T-cell (primary cell): ENCODE data around the gene PPP1CC. TPM values are rescaled to one million over a fixed set of nuclear protein-coding genes. Genes with fewer than 3 reads are reported as not detected.
A peak's percentile ranks its signal among the peaks of the same experiment; 100 is the strongest.

Experiments used
- ATAC-seq, 4 experiments: fragments of 200-7000 bp in 3 of 4; fragments of 150-1000 bp in 1 of 4; cut with Tn5 transposase; replicated peaks in 1 of 4; 1 replicate in 3 of 4; 2 replicates in 1 of 4; pipeline ENCODE4 v1.10.0; 2021; ENCODE audit warnings: moderate library complexity in 3 of 4, mild to moderate bottlenecking in 2 of 4, moderate number of reproducible peaks in 1 of 4
- CTCF ChIA-PET, 2 donors: fragments of 300-600 bp; sonication (Branson Sonifier 250); formaldehyde crosslinking; loops; one replicate each; lab custom pipeline; 2022; ENCODE audit warnings: antibody characterized with exemption in 2 of 2; lab: Charles Lee
- POLR2A ChIA-PET, 2 donors: fragments of 300-600 bp; sonication (Branson Sonifier 250); formaldehyde crosslinking; loops; one replicate each; lab custom pipeline; 2022; ENCODE audit warnings: antibody characterized with exemption in 2 of 2; lab: Charles Lee
- DNase-seq, 35 experiments: peaks; one replicate each; pipeline versions ENCODE4 v3.0.0 to v3.0.0-alpha.2; 2013 to 2023
- H3K27ac ChIP-seq: one replicate; pipeline ENCODE4 v1.5.1; 2013; ENCODE audit warnings: low read length
- H3K27me3 ChIP-seq, 2 experiments: replicated peaks in 1 of 2; 1 replicate in 1 of 2; 2 replicates in 1 of 2; pipeline versions ENCODE4 v1.6.1 to v1.7.0; 2013; ENCODE audit warnings: low read length in 1 of 2, mixed read lengths in 1 of 2; ENCODE audit not compliant: control insufficient read depth in 2 of 2, insufficient read depth in 2 of 2; ENCODE audit errors: extremely low read depth in 1 of 2
- H3K36me3 ChIP-seq, 2 donors: 1 replicate in 1 of 2; 2 replicates in 1 of 2; pipeline versions ENCODE4 v1.6.1 to v1.7.0; 2013; ENCODE audit warnings: low read length in 1 of 2; ENCODE audit not compliant: control insufficient read depth in 2 of 2, insufficient read depth in 1 of 2; ENCODE audit errors: extremely low read depth in 1 of 2
- H3K4me1 ChIP-seq, 2 experiments: 1 replicate in 1 of 2; 2 replicates in 1 of 2; pipeline versions ENCODE4 v1.6.1 to v1.7.0; 2013; ENCODE audit warnings: low read length in 2 of 2, mixed read lengths in 1 of 2; ENCODE audit not compliant: insufficient read depth in 2 of 2, control insufficient read depth in 1 of 2; ENCODE audit errors: extremely low read depth in 1 of 2
- H3K4me3 ChIP-seq, 2 donors: 1 replicate in 1 of 2; 2 replicates in 1 of 2; pipeline versions ENCODE4 v1.5.1 to v1.7.0; 2013; ENCODE audit warnings: mild to moderate bottlenecking in 2 of 2, low read length in 1 of 2, moderate library complexity in 1 of 2; ENCODE audit not compliant: control insufficient read depth in 1 of 2; ENCODE audit errors: extremely low read depth in 1 of 2
- H3K9me3 ChIP-seq: 2 replicates; pipeline ENCODE4 v1.7.0; 2013
- H3K27ac Mint-ChIP-seq, 2 donors: one replicate each; pipeline ENCODE4 v1.8.0; 2020 to 2021; ENCODE audit warnings: mild to moderate bottlenecking in 2 of 2, mixed read lengths in 2 of 2
- H3K27me3 Mint-ChIP-seq, 2 donors: one replicate each; pipeline ENCODE4 v1.8.0; 2021 to 2022; ENCODE audit warnings: mixed read lengths in 2 of 2
- H3K36me3 Mint-ChIP-seq: one replicate; pipeline ENCODE4 v1.8.0; 2021; ENCODE audit warnings: mixed read lengths
- H3K4me1 Mint-ChIP-seq, 3 donors: one replicate each; pipeline ENCODE4 v1.8.0; 2020 to 2022; ENCODE audit warnings: mixed read lengths in 3 of 3, mild to moderate bottlenecking in 1 of 3
- H3K4me3 Mint-ChIP-seq, 3 donors: one replicate each; pipeline ENCODE4 v1.8.0; 2020 to 2022; ENCODE audit warnings: mild to moderate bottlenecking in 3 of 3, mixed read lengths in 3 of 3, moderate library complexity in 3 of 3
- H3K9me3 Mint-ChIP-seq, 3 donors: one replicate each; pipeline ENCODE4 v1.8.0; 2020 to 2022; ENCODE audit warnings: mixed read lengths in 3 of 3
- WGBS: methylation state at CpG from one replicate; pipeline ENCODE4 v1.1.5; 2013; ENCODE audit warnings: missing lambda C conversion rate; ENCODE audit not compliant: insufficient coverage; 5-methylcytosine and 5-hydroxymethylcytosine counted together
- total RNA-seq, 35 experiments: library from RNA in 6 of 35; stranded (reverse) in 6 of 35; fragments of 120-200 nt in 1 of 35; gene quantifications; one replicate each; pipeline versions ENCODE4 v1.2.1 to v1.2.4 and lab custom pipeline; 2013 to 2026

PPP1CC gene
- total RNA-seq, 5 donors from 2014 or later (not counting 1 experiment from before 2014, with no cell fraction given), result 113 to 154 (median 134) TPM

DNA sequence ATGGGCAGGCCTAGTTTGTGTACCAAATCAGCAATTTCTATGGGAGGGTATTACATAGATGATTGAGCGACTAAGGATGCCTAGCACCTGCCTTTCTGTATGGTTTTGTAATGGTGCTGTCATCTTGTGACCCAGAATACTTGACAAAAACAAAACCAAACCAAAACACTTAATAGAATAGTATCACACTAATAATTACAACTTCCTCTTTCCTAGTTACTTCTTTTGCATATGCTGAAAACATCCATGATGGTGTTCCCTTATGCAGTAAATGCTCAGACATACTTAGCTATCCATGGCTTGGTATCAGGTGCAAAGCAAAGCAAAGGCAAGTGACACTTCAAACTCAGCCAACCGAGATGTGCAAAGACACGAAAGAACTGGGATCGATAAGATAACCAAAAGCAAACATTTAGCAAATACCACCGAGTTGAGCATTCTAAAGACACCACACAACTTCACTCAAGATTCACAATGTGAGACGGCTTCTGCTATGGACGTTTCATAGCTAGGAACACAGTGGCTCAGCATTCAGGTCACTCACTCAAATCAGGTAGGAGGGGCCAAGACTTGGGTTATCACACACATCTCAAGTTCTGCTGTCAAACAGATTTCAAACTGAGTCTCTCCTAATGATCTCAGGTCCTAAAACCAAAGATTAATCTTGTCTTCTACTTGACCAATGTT, 24.3 kb downstream of the PPP1CC start:
- no peak overlapping the region for H3K27ac ChIP-seq
- ChIA-PET POLR2A (no interaction called here), CTCF (no interaction called here)
- H3K27me3 ChIP-seq, result no peaks in the 10 kb centered on the region
- ATAC-seq (no peak), DNase-seq (no peak)
- no peak overlapping the region for H3K4me3 ChIP-seq
- H3K4me3 Mint-ChIP-seq, result no peak overlapping the region
- WGBS, result 98% methylated on average over 5 of the region's 7 CpGs
- peaks cover 60% of the 10 kb centered on the region for H3K36me3 Mint-ChIP-seq
- H3K27me3 Mint-ChIP-seq, result no peaks in the 10 kb centered on the region
- H3K4me1 Mint-ChIP-seq, result peaks cover 0 to 9% (median 0%) of the 10 kb centered on the region in 3 donors
- H3K27ac Mint-ChIP-seq, result peak overlapping the region in 1 of 2 donors; percentile 37
- no peaks in the 10 kb centered on the region for H3K9me3 Mint-ChIP-seq
- H3K9me3 ChIP-seq, result no peaks in the 10 kb centered on the region
- H3K4me1 ChIP-seq, result no peaks in the 10 kb centered on the region
- H3K36me3 ChIP-seq, result peaks cover 5 to 62% of the 10 kb centered on the region in 2 donors

DNA sequence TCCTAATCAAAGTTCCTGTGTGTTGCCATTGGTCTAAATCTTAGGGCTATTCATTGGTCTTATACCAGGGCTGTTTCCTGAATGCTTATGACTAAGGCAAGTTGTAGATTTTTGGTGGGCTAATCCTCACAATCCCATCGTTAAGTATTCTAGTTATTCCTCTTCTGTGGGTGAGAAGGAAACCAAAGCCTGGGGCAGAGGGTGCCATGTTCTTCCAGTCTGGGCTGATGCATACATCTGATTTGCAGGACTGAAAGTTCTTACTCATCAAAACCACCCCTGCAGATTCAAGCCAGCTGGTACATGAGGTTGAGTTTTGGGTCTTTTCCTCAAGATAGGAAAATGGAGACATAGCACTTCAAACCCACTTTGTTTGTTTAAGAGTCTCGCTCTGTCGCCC, 25.7 kb downstream of the PPP1CC start:
- Histone ChIP-seq H3K27me3 (no peaks in the 10 kb centered on the region), H3K9me3 (no peaks in the 10 kb centered on the region), H3K4me1 (no peaks in the 10 kb centered on the region), H3K4me3 (no peak overlapping the region), H3K36me3 (peaks cover 5 to 51% of the 10 kb centered on the region in 2 donors), H3K27ac (no peak overlapping the region)
- H3K4me1 Mint-ChIP-seq, result peaks cover 0 to 5% (median 0%) of the 10 kb centered on the region in 3 donors
- no peaks in the 10 kb centered on the region for H3K9me3 Mint-ChIP-seq
- no peak for DNase-seq
- 90% methylated on average over 2 of the region's 3 CpGs for WGBS
- ChIA-PET POLR2A (no interaction called here), CTCF (no interaction called here)
- H3K27me3 Mint-ChIP-seq, result no peaks in the 10 kb centered on the region
- H3K36me3 Mint-ChIP-seq, result peaks cover 51% of the 10 kb centered on the region
- H3K4me3 Mint-ChIP-seq, result no peak overlapping the region
- ATAC-seq, result peak in 1 of 4 experiments; percentile 29
- H3K27ac Mint-ChIP-seq, result no peak overlapping the region

GRCh38 chr12:110708917-110709316, 33.8 kb downstream of the PPP1CC start:
- WGBS, result no CpG with 5 or more reads among the region's 4 CpGs
- Mint-ChIP-seq H3K27me3 (no peaks in the 10 kb centered on the region), H3K27ac (no peak overlapping the region), H3K4me1 (peaks cover 0 to 3% (median 0%) of the 10 kb centered on the region in 3 donors), H3K9me3 (no peaks in the 10 kb centered on the region), H3K36me3 (no peaks in the 10 kb centered on the region), H3K4me3 (no peak overlapping the region)
- ATAC-seq (no peak), DNase-seq (no peak)
- Histone ChIP-seq H3K27ac (no peak overlapping the region), H3K36me3 (no peaks in the 10 kb centered on the region), H3K27me3 (no peaks in the 10 kb centered on the region), H3K4me3 (no peak overlapping the region), H3K9me3 (no peaks in the 10 kb centered on the region), H3K4me1 (no peaks in the 10 kb centered on the region)
- ChIA-PET CTCF (no interaction called here), POLR2A (interaction anchor here (0.6 to 0.7 kb wide), 3 partner anchors 14 to 126 kb away, joined by 3 to 12 read pairs (median 3); no protein-coding TSS in a partner anchor)

GRCh38 chr12:110705309-110705708, 37.4 kb downstream of the PPP1CC start:
- POLR2A ChIA-PET, result interaction anchor here in 1 of 2 donors (0.7 kb wide), 1 partner anchor 1307 kb away, joined by 8 read pairs; no protein-coding TSS in a partner anchor
- H3K27ac Mint-ChIP-seq, result no peak overlapping the region
- CTCF ChIA-PET, result interaction anchor here (0.7 to 1.1 kb wide), 5 partner anchors 23 to 255 kb away, joined by 3 to 5 read pairs (median 4); partner anchors contain the start of gene ARPC3 (in 1 of the 2)

DNA sequence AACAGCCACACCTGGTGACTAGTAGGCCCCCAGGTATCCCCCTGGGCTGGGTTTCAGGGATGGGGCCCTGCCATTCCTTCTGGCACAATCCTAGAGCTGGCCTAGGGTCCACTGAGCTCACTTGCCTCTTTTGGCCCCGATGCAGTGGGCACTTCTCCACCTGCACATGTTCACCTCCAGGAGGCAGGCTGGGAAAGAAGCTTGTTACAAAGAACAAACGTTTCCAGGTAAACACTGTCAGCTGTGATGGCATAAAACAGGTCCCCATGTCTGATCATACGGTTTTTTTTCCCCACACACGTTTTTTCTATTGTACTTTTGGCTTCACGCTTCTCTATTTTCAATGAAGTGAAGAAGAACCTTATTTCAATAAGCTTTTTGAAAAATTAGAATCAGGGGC, 37.9 kb downstream of the PPP1CC start:
- Histone ChIP-seq H3K9me3 (no peaks in the 10 kb centered on the region), H3K27ac (no peak overlapping the region), H3K4me1 (no peaks in the 10 kb centered on the region), H3K27me3 (no peaks in the 10 kb centered on the region), H3K4me3 (no peak overlapping the region), H3K36me3 (no peaks in the 10 kb centered on the region)
- Mint-ChIP-seq H3K36me3 (no peaks in the 10 kb centered on the region), H3K27ac (no peak overlapping the region), H3K4me1 (peaks cover 0 to 3% (median 0%) of the 10 kb centered on the region in 3 donors), H3K4me3 (no peak overlapping the region), H3K27me3 (no peaks in the 10 kb centered on the region), H3K9me3 (no peaks in the 10 kb centered on the region)
- CTCF ChIA-PET, result interaction anchor here (0.7 to 1.1 kb wide), 6 partner anchors 24 to 266 kb away, joined by 3 to 5 read pairs (median 4); partner anchors contain the start of gene ARPC3 (in 1 of the 2)
- DNase-seq (peak in 1 of 35 experiments; percentile 37), ATAC-seq (no peak)
- 28% methylated on average over 2 of the region's 5 CpGs for WGBS
- POLR2A ChIA-PET, result interaction anchor here in 1 of 2 donors (0.5 kb wide), 1 partner anchor 892 kb away, joined by 3 read pairs; no protein-coding TSS in a partner anchor

More at GRCh38 chr12:110705309-110705708, 37.4 kb downstream of the PPP1CC start:
- Mint-ChIP-seq H3K36me3 (no peaks in the 10 kb centered on the region), H3K27me3 (no peaks in the 10 kb centered on the region), H3K4me1 (peaks cover 0 to 3% (median 0%) of the 10 kb centered on the region in 3 donors), H3K4me3 (no peak overlapping the region), H3K9me3 (no peaks in the 10 kb centered on the region)
- Histone ChIP-seq H3K9me3 (no peaks in the 10 kb centered on the region), H3K36me3 (no peaks in the 10 kb centered on the region), H3K4me3 (no peak overlapping the region), H3K27ac (no peak overlapping the region), H3K4me1 (no peaks in the 10 kb centered on the region), H3K27me3 (no peaks in the 10 kb centered on the region)
- WGBS, result 100% methylated on average over 1 of the region's 3 CpGs
- no peak for ATAC-seq
- no peak for DNase-seq

DNA sequence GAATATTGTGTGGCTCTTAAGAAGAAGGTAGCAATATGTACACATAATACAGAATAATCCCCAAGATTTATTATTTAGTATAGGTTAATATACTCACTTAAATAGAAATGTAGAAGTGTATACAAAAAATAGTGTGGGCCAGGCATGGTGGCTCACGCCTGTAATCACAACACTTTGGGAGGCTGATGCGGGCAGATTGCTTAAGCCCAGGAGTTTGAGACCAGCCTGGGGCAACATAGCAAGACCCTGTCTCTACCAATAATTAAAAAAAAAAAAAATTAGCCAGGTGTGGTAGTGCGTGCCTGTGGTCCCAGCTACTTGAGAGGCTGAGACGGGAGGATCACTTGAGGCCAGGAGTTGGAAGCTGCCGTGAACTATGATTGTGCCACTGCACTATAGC, 38.5 kb downstream of the PPP1CC start:
- H3K9me3 Mint-ChIP-seq, result no peaks in the 10 kb centered on the region
- H3K27me3 Mint-ChIP-seq, result no peaks in the 10 kb centered on the region
- H3K27ac Mint-ChIP-seq, result no peak overlapping the region
- DNase-seq, result no peak
- H3K4me3 ChIP-seq, result no peak overlapping the region
- no peak overlapping the region for H3K27ac ChIP-seq
- ATAC-seq, result no peak
- H3K36me3 ChIP-seq, result no peaks in the 10 kb centered on the region
- no peaks in the 10 kb centered on the region for H3K27me3 ChIP-seq
- no peaks in the 10 kb centered on the region for H3K4me1 ChIP-seq
- 100% methylated on average over 1 of the region's 5 CpGs for WGBS
- ChIA-PET CTCF (interaction anchor here in 1 of 2 donors (0.7 to 1.1 kb wide), 4 partner anchors 123 to 266 kb away, joined by 3 to 4 read pairs (median 4); partner anchors contain the start of gene ARPC3), POLR2A (no interaction called here)
- no peak overlapping the region for H3K4me3 Mint-ChIP-seq
- peaks cover 0 to 3% (median 0%) of the 10 kb centered on the region in 3 donors for H3K4me1 Mint-ChIP-seq
- no peaks in the 10 kb centered on the region for H3K36me3 Mint-ChIP-seq
- H3K9me3 ChIP-seq, result no peaks in the 10 kb centered on the region
